H7 (cell line): ENCODE data around the gene SLC25A42. TPM values are rescaled to one million over a fixed set of nuclear protein-coding genes. Genes with fewer than 3 reads are reported as not detected.

ENCODE experiments used
- DNase-seq: peaks from one replicate; pipeline ENCODE4 v3.0.0; 2012
- H3K27me3 ChIP-seq: 2 replicates; pipeline ENCODE4 v1.6.0; 2011; ENCODE audit warnings: mild to moderate bottlenecking, low read length; ENCODE audit not compliant: control insufficient read depth, insufficient read depth
- H3K36me3 ChIP-seq: replicated peaks from 2 replicates; pipeline ENCODE4 v1.5.1; 2011; ENCODE audit warnings: low read length; ENCODE audit not compliant: control insufficient read depth, insufficient read depth
- H3K4me3 ChIP-seq: 2 replicates; pipeline ENCODE4 v1.5.1; 2011; ENCODE audit warnings: low read depth, mild to moderate bottlenecking, control low read depth, low read length, moderate library complexity; ENCODE audit not compliant: insufficient read depth
- total RNA-seq: library from RNA; depleted of rRNA; stranded (reverse); fragments of >200 nt; shearing (Covaris generic); gene quantifications from 2 replicates; pipeline ENCODE4 v1.2.3, GENCODE V29; 2014

Gene SLC25A42
- total RNA-seq, 1 experiment from 2014 or later: 4.8 TPM

GRCh38 chr19:19056636-19057275, 7.0 kb upstream of the SLC25A42 start:
- H3K36me3 ChIP-seq: peaks cover 28% of the 10 kb centered on the region

GRCh38 chr19:19057317-19057716, 6.5 kb upstream of the SLC25A42 start:
- Histone ChIP-seq H3K36me3 (peaks cover 23% of the 10 kb centered on the region), H3K4me3 (no peak overlapping the region), H3K27me3 (no peaks in the 10 kb centered on the region)
- peak; percentile 26 for DNase-seq

More at GRCh38 chr19:19056636-19057275, 7.0 kb upstream of the SLC25A42 start:
- Histone ChIP-seq H3K4me3 (no peak overlapping the region), H3K27me3 (no peaks in the 10 kb centered on the region)
- DNase-seq: peak; percentile 19

- peak; percentile 28 for DNase-seq
- Histone ChIP-seq H3K27me3 (no peaks in the 10 kb centered on the region), H3K36me3 (peaks cover 19% of the 10 kb centered on the region), H3K4me3 (no peak overlapping the region)
Measured at GRCh38 chr19:19057720-19058119, 6.1 kb upstream of the SLC25A42 start.

DNA sequence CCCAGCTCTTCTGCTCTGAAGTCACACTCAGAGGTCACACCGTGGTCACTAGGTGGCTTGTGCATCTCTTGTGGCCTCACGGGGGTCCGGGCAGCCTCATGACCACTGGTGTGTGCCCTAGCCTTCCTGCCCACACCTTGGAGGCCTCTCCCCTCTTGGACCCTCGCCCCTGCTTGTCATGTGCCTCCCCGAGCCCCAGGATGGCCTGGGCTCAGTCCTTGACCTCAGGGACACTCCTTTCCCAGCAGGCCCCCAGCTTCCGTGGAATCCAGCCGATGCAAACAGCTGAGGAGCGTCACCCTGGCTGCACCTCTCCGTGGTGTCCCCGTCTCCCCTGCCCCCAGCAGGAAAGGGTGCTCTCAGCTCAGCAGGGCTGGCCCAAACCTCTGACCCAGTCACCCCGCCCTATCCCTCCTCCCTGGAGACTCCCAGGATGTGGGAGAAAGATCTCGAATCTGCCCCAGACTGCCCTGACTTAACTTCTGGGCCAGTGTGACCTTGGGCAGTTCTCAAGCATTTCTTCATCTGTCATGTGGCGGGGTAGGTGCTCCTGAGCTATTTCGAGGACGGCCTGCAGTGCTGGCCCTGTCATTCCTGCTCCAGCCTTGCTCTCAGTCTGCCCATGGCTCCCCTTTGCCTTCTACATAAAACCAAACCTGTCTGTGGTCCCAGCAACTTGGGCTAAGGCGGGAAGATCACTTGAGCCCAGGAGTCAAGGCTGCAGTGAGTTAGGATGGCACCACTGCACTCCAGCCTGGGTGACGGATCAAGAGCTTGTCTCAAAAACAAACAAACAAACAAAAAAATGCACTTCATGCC, 4.6 kb upstream of the SLC25A42 start:
- DNase-seq: peak; percentile 31
- no peak overlapping the region for H3K4me3 ChIP-seq
- peaks cover 3% of the 10 kb centered on the region; the same call in 1 of the 2 replicates for H3K27me3 ChIP-seq
- H3K36me3 ChIP-seq: peaks cover 17% of the 10 kb centered on the region

DNA sequence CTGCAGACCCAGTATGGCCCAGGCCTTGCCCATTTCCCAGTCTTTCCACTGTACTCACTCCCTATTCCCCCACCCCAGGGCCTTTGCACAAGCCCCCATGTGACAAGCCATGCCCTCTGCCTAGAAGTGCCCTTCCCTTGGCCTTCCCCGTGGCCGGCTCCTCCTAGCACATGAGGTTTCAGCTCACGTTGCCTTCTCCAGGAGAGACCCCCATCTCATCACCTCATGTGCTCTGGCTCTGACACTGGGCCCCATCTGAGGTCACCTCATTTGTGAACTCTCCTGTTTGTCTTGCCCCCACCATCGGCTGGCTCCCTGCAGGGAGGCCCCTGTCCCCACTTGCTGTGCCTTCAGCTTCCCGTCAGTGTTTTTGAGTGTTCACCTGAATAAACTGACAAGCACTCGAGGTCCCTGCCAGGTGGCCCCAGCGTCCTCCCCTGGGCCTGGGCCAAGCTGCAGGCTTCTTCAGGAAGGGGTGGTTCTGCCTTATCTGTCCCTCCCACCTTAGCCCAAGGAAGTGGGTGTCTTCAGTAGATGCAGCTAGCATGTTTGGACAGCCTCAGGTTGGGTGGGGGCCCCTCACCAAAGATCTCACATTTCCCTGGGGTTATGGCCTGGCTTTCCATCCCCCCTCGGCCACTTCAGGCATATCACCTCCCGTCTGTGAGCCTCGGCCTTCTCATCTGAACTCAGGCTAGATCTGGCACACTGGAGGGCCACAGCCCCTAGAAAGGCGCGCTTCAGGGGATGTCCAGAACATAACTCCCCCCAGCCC, 3.8 kb upstream of the SLC25A42 start:
- H3K4me3 ChIP-seq: no peak overlapping the region
- H3K27me3 ChIP-seq: peaks cover 11% of the 10 kb centered on the region
- peak; percentile 26 for DNase-seq
- H3K36me3 ChIP-seq: peaks cover 10% of the 10 kb centered on the region

- DNase-seq: no peak
- Histone ChIP-seq H3K27me3 (peaks cover 17% of the 10 kb centered on the region), H3K36me3 (peaks cover 6% of the 10 kb centered on the region), H3K4me3 (no peak overlapping the region)
Measured at GRCh38 chr19:19061506-19061905, 2.3 kb upstream of the SLC25A42 start.

DNA sequence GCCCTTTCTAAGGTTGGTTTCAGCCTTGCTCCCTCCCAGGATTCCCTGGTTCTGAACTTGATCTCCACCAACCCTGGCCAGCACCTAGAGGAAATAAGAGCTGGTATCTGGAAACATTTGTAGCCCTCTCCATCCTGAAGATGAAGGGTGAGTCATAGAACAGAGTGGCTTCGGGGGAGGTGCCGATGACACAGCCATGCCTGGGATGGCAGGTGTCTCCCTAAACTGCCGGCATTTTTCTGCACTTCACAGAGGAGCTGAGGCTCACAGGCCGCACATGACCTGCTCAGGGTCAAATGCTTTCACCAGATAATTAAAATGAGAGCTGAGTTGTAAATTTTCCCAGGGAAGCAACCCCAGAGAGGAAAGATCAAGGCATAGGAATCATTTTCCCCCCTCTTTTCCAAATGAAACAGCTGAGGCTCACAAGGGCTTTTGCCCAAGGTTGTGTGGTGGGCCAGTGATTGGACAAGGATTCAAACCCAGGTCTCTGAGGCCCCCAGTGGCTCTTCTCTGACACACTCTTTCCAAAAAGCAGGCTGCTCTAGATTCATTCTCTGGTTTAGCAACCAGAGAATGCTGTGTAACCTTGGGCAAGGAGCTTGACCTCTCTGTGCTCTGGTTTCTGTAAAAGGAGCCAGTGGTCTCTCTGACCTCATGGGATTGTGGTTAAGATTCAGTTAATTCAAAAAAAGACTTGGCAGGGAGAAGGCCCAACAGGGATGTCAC, 1.2 kb upstream of the SLC25A42 start:
- H3K4me3 ChIP-seq: peak overlapping the region; percentile 63
- H3K36me3 ChIP-seq: no peaks in the 10 kb centered on the region; the same call in 1 of the 2 replicates
- DNase-seq: peak; percentile 52
- H3K27me3 ChIP-seq: peaks cover 23% of the 10 kb centered on the region

DNA sequence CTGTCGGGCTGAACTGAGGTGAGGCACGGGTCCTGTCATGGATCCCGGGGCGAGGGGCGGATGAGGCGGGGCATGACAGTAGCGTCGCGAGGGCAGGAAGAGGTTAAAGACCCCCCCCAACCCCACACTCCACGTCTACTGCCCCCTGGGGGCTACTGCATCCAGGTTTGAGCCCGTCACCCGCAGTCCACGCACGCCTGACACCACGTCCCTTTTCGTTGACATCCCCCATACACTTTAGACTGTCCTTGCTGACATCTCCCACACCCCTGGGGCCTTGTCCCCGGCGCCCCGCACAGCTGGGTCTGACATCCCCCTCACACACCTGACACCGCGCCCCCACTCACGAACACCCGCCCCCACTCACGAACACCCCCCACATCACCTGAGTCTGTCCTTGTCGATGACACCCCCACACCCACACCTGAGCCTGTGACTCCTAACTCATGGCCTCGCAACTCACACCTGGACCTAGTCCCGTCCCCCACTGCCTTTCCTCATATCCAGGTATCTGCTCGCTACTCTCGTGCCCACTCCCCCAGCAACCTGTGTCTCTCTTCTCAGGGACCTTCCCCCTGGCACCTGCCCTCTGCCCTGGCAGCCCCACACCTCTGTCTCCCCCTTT, 416 bp downstream of the SLC25A42 start:
- H3K4me3 ChIP-seq: peak overlapping the region; percentile 63
- peaks cover 23% of the 10 kb centered on the region for H3K27me3 ChIP-seq
- peak; percentile 67 for DNase-seq
- H3K36me3 ChIP-seq: no peaks in the 10 kb centered on the region

DNA sequence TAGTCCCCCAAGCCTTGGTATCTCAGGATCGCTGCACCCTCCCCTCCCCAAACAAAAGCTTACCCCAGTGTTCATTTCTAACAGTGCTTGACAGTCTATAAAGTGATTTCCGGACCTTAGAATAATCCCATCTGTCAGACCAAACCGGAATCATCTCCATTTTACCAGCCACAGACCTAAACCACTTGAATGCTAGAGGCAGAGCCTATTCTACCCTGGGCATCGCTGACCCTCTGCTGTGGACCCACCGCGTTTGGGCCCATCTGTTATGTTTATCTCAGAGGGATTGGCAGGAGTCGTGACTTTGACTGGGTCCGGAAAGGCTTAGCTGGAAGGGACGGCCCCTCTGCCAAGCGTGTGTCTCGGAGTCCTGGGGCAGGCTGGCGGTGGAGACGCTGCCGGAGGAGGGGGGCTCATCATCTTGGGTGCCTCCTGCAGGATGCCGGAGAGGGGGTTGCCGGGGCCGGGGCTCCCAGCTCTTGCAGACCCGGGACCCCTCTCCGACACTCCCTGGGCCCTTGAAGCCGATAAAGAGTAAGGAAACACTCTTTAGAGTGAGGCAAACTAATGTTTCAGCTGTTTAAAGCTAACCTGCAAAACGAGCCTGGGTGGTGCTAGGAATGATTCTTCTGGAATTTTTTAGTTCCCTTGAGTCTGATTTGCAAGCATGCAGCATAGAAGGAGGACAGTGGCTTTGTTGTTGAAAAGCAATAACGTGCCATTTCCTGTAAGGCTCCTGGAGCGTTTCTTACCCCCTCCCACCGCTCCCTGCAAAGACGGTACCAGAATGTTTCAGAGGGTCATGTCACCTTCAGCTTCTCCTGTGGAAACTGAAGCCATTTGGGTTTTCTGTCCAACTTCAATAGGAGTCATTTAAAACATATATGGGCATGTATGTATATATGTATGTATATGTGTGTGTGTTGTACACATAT, 1.3 kb downstream of the SLC25A42 start:
- peaks cover 23% of the 10 kb centered on the region for H3K27me3 ChIP-seq

DNA sequence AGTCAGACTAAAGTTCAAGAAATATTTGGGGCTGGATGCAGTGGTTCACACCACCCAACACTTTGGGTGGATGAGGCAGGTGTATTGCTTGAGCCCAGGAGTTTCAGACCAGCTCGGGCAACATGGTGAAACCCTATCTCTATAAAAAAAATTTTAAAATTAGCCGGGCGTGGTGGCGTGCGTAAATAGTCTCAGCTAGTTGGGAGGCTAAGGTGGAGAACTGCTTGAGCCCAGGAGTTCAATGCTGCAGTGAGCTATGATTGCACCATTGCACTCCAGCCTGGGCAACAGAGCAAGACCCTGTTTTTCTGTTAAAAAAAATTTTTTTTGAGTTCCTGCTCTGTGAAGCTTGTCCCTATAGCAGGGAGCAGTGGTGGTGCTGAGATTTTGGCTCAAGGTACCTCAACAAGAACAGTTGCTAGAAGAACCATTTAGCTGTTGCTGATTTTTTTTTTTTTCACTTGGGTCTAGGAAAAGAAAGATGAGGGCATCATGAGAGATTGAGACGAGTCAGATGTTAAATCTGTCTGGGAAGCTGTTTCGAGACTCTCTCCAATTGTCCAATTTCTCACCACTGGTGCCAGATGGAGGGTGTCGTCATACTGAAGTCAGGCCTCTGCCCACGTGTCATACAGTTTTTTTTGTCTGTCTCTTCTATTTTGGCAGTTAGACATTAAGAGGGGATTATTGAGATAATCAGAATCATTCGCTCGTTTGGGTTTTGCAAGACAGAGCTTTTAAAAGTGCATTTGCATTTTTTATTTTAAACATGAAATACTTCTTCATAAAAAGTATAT, 3.7 kb downstream of the SLC25A42 start:
- no peak for DNase-seq
- peaks cover 29% of the 10 kb centered on the region for H3K27me3 ChIP-seq
- H3K4me3 ChIP-seq: no peak overlapping the region
- H3K36me3 ChIP-seq: no peaks in the 10 kb centered on the region

More for the DNA sequence above, 1.3 kb downstream of the SLC25A42 start:
- H3K36me3 ChIP-seq: no peaks in the 10 kb centered on the region
- no peak overlapping the region for H3K4me3 ChIP-seq
- peak; percentile 74 for DNase-seq

- no peak overlapping the region for H3K4me3 ChIP-seq
- DNase-seq: no peak
- peaks cover 28% of the 10 kb centered on the region for H3K27me3 ChIP-seq
- H3K36me3 ChIP-seq: no peaks in the 10 kb centered on the region
Measured at GRCh38 chr19:19068659-19069654, 5.2 kb downstream of the SLC25A42 start.
